Stimulated activated CD4-positive, alpha-beta T cell treated with anti-CD3 and anti-CD28 coated beads, Interleukin-12 subunit alpha, Interleukin-12 subunit beta, amount 100 ng/mL, for 48 hours (primary cell): ENCODE results near the gene ATP6V1E1.
"Not testable (repeated sequence)": the region's sequence is repeated elsewhere in the genome, so short reads cannot be mapped to it uniquely, and the experiment has no call there.

Experiments
- DNase-seq, 3 donors: peaks; one replicate each; pipeline ENCODE4 v3.0.0-alpha.2; 2020; ENCODE audit warnings: low read depth in 2 of 3, low spot score in 1 of 3

The ATP6V1E1 gene

DNA sequence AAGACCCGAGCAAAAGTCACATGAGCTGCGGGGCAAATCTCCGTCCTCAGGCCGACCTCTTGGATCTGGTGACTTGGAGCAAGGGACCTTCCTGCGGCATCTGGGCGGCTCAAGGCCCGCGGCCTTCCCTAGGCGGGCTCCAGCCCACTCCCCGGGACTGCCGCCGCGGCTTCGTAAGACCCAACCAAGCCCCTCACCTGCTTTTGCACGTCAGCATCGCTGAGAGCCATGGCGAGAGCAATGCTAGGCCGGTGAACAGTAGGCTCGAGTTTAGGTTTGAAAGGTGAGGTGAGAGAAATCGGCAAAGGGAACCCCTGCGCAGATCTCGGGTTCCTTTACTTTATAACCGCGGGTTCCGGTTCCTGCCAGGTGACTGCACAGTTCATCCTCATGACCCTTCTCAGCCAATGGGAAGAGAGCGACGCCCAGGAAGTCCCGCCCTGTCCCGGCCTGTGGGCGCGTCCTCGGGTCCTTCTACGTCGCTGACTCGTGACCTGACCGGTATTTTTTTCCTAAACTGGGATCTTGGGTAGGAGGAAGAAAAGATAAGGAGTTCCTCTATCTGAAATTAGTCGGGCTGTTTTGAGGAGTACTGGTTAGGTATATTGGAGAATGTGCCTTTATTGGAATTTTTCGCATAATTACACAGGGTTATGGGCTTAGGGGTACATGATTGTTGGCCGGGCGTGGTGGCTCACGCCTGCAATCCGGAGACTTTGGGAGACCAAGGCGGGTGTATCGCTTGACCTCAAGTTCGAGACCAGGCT lies at the start of gene ATP6V1E1:
Gene ATP6V1E1, minus strand, starts transcription at position 344 of the 767 bp plus-strand sequence. Its CDS starts 114 bp downstream, at position 230.
- peak; percentile 89 to 93 (median 91) for DNase-seq

GRCh38 chr22:17675584-17675983 lies 47.0 kb upstream of the ATP6V1E1 start:
- DNase-seq: no peak

GRCh38 chr22:17674152-17674551 lies 45.6 kb upstream of the ATP6V1E1 start:
- no peak for DNase-seq

- DNase-seq: peak in 2 of 3 donors; percentile 5 to 17
These were observed 44.0 kb upstream of the ATP6V1E1 start for GRCh38 chr22:17672417-17672991.

GRCh38 chr22:17671521-17672092 lies 43.1 kb upstream of the ATP6V1E1 start:
- DNase-seq: not testable (repeated sequence)

DNA sequence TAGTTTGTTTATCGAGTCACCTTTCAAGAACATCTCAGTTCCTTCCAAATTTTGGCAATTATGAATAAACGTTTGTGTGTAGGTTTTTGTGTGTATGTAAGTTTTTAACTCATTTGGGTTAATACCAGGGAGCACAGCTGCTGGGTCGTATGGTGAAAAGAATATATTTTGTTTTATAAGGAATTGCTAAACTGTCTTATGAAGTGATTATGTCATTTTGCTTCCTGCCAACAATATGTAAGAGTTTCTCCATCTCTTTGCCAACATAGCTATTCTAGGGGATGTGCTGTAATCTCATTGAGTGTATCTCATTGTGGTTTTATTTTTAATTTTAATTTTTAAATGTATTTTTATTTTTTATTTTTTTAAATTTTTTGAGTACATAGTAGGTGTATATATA lies 37.3 kb upstream of the ATP6V1E1 start:
- no peak for DNase-seq

GRCh38 chr22:17665248-17665647 lies 36.7 kb upstream of the ATP6V1E1 start:
- no peak for DNase-seq

- no peak for DNase-seq
These were observed 36.0 kb upstream of the ATP6V1E1 start for GRCh38 chr22:17664414-17665055.

- DNase-seq: no peak
These were observed 28.4 kb upstream of the ATP6V1E1 start for GRCh38 chr22:17656870-17657395.

GRCh38 chr22:17655289-17655688 lies 26.7 kb upstream of the ATP6V1E1 start:
- no peak for DNase-seq

DNA sequence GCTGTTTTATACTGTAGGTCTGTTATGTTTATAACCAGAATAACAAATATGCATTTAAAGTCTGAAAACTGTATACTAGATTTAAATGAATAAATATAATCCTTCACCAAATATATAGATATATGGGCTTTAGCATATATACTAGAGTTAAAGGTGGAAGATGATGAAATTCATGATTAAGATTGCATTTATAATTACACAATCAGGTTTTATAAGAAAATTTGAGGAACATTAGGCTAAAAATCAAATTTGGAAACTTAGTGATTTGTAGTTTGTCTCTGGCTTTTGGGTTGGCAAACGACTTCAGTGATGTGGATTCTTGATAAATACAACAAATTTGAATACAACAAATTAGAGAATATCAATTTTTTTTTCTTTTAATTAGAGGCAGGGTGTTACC lies 20.0 kb upstream of the ATP6V1E1 start:
- DNase-seq: no peak

DNA sequence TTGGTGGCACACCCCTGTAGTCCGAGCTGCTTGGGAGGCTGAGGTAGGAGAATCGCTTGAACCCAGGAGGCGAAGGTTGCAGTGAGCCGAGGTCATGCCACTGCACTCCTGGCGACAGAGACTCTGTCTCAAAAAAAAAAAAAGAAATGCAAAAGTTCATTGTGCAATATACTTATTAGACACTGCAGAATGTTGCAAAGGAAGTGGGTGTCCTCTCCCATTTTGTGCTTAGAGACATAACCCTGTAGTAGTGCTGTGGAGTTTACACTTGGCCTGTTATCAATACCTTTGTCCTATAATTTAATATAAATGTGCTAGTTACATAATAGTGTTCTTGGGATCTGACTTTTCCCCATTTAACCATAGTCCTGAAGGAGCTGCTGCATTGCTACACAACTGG lies 19.4 kb upstream of the ATP6V1E1 start:
- no peak for DNase-seq

- no peak for DNase-seq
These were observed 18.9 kb upstream of the ATP6V1E1 start for GRCh38 chr22:17647452-17647851.

- DNase-seq: not testable (repeated sequence)
These were observed 13.8 kb upstream of the ATP6V1E1 start for GRCh38 chr22:17642357-17642756.

DNA sequence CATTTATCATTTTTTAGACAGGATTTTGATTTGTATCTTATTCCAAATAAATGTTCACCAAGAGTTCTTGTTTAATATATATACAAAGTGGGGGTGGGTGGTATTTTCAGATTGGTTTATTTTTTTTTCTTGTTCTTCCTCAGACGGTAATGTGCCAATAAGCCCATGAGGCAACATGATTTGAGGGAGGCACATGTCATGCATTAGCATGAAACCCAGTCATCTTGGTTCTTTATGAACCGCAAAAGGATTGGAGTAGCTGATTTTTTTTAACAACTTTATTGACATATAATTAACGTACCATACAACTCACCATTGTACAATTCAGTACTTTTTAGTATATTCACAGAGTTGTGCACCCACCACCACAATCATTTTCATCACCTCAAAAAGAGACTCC lies 12.7 kb upstream of the ATP6V1E1 start:
- DNase-seq: no peak

DNA sequence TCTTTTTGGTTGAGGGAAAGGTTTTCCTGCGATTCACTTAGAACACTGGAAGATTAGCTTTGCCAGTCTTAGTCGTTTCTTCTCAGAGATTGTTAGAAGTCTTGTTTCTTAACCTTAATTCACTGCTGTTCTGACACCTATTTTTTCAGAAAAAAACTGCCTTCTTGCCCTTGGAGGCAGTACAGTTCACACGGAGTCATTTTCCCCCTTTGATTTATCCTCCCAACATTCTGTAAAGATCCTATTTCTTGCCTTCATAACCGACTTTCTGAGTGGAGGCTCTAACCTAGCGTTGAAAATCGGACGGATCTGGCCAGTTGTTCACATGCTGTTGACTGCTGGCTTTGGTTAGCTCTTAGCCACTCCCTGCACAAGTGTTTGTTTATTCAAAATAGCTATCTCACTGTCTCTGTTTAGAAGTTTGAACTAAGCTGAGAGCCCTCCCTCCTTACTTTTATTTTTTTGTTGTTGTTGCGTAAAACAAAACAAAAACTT lies 10.7 kb upstream of the ATP6V1E1 start:
- peak in 1 of 3 donors; percentile 8 for DNase-seq

DNA sequence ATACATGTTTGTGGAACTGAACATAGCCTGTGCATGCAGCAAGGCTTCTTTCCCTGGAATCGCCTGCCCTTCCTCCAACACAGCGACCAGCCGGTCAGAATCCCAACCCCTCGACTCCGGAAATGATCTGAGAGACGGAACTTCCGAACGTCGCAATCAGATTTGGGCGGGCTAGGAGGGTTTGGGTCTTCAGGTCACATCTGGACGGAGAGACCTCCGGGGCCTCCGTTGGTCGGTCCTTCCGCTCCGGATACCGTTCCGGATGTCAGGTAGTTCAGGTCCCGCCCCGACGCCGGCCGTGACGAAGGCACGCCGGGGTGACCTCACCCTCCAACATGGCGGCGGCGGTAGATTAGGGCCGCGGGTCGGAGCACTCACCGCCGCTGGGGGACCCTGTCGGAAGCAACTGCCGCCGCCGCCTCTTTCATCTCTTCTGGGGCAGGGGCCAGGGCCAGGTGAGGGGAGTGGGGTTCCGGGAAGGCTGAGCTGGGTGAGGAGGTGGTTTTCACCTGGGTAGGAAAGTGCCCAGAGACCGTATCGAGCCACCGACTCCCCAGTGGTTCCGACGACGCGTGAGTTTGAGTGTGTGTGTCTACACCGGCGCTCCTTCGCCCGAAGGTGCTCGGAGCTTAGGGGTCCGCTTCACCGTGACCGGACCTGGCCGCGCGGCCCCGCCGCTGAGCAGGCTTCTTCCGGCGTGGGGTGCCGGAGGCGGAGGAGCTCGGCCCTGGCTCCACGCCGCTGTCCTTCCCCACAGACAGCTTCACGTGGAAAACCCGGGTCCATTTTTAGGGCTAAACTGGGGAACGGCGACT lies 10.1 kb upstream of the ATP6V1E1 start, which contains the start of gene BCL2L13:
Gene BCL2L13, plus strand, starts transcription at position 326 of the 815 bp plus-strand sequence. CDS start 16,955 bp downstream, outside the sequence.
- DNase-seq: peak; percentile 82 to 88 (median 85)

DNA sequence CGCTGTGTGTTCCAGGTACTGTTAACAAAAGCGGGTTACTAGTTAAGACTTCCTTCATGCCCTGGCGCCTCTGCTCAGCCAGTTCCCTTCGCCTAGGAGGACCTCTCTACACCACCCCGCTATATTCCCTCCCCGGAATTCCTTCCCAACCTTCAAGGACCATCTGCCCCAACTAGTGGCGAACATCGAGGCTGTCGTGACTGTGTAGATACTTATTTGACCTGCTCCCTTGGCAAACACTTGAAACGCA lies 9.6 kb upstream of the ATP6V1E1 start:
- DNase-seq: no peak

GRCh38 chr22:17637490-17638181 lies 9.1 kb upstream of the ATP6V1E1 start:
- no peak for DNase-seq

- not testable (repeated sequence) for DNase-seq
These were observed 8.3 kb upstream of the ATP6V1E1 start for GRCh38 chr22:17636850-17637249.
